Caco-2 (cell line): ENCODE results near the gene PPP4R3A. TPM values are rescaled to one million over a fixed set of nuclear protein-coding genes. Genes with fewer than 3 reads are reported as not detected.
"Not testable (repeated sequence)": the region's sequence is repeated elsewhere in the genome, so short reads cannot be mapped to it uniquely, and the experiment has no call there.

ENCODE experiments used
- BruUV-seq: library from RNA; stranded (reverse); fragments of 400-500 nt; replicated peaks from 2 replicates; lab custom pipeline; 2021; lab: Mats Ljungman, UMichigan
- CTCF ChIA-PET: fragments of 300-600 bp; sonication (Branson Sonifier 250); formaldehyde crosslinking; loops from one replicate; lab custom pipeline; 2022; ENCODE audit warnings: antibody characterized with exemption; lab: Charles Lee
- POLR2A ChIA-PET: fragments of 300-600 bp; sonication (Branson Sonifier 250); formaldehyde crosslinking; loops from one replicate; lab custom pipeline; 2022; ENCODE audit warnings: antibody characterized with exemption; lab: Charles Lee
- DNase-seq, 2 experiments: peaks; one replicate each; pipeline versions ENCODE4 v3.0.0 to v3.0.0-alpha.2; 2020 to 2022
- H3K27me3 ChIP-seq: replicated peaks from 2 replicates; pipeline ENCODE4 v1.6.0; 2011; ENCODE audit warnings: low read length; ENCODE audit not compliant: control insufficient read depth, insufficient read depth
- H3K36me3 ChIP-seq: 2 replicates; pipeline ENCODE4 v1.5.1; 2011; ENCODE audit warnings: low read length; ENCODE audit not compliant: control insufficient read depth, insufficient read depth
- H3K4me1 ChIP-seq: fragments of 250-450 bp; sonication (Bioruptor Pico); 2 replicates; pipeline ENCODE4 v1.5.1; 2020; ENCODE audit warnings: mild to moderate bottlenecking
- H3K4me3 ChIP-seq: 2 replicates; pipeline ENCODE4 v1.5.1; 2011; ENCODE audit warnings: low read depth, mild to moderate bottlenecking, control low read depth, low read length
- H3K9me3 ChIP-seq: fragments of 250-450 bp; sonication (Bioruptor Pico); 2 replicates; pipeline ENCODE4 v1.5.1; 2020; ENCODE audit warnings: mild to moderate bottlenecking, moderate library complexity
- H3K27ac Mint-ChIP-seq: one replicate; pipeline ENCODE4 v1.8.0; 2022; ENCODE audit warnings: mixed read lengths; ENCODE audit not compliant: unreplicated experiment
- H3K27me3 Mint-ChIP-seq: one replicate; pipeline ENCODE4 v1.8.0; 2022; ENCODE audit warnings: mixed read lengths; ENCODE audit not compliant: insufficient read depth, unreplicated experiment
- H3K36me3 Mint-ChIP-seq: one replicate; pipeline ENCODE4 v1.8.0; 2022; ENCODE audit warnings: mild to moderate bottlenecking, mixed read lengths; ENCODE audit not compliant: insufficient read depth, unreplicated experiment
- H3K4me1 Mint-ChIP-seq: one replicate; pipeline ENCODE4 v1.8.0; 2022; ENCODE audit warnings: low read depth, mixed read lengths; ENCODE audit not compliant: unreplicated experiment
- H3K4me3 Mint-ChIP-seq: one replicate; pipeline ENCODE4 v1.8.0; 2022; ENCODE audit warnings: mild to moderate bottlenecking, moderate library complexity, mixed read lengths; ENCODE audit not compliant: unreplicated experiment
- H3K9me3 Mint-ChIP-seq: one replicate; pipeline ENCODE4 v1.8.0; 2022; ENCODE audit warnings: mixed read lengths; ENCODE audit not compliant: unreplicated experiment
- CTCF ChIP-seq, 2 experiments: fragments of 200-600 bp in 1 of 2; IDR thresholded peaks; 1 replicate in 1 of 2; 2 replicates in 1 of 2; pipeline versions ENCODE4 v1.5.1 to v1.8.0; 2011 to 2022; ENCODE audit warnings: antibody characterized with exemption in 1 of 2, control low read depth in 1 of 2, inconsistent platforms in 1 of 2, low read depth in 1 of 2, low read length in 1 of 2, mild to moderate bottlenecking in 1 of 2, moderate library complexity in 1 of 2; ENCODE audit not compliant: insufficient read depth in 1 of 2, severe bottlenecking in 1 of 2, unreplicated experiment in 1 of 2
- intact Hi-C: fragments of 100-400 bp; cut with micrococcal nuclease; formaldehyde crosslinking; loops from one replicate; pipeline ENCODE4 v1.10.0; 2022; ENCODE audit not compliant: unreplicated experiment
- total RNA-seq: library from RNA; stranded (reverse); gene quantifications from 2 replicates; pipeline ENCODE4 v1.2.3, GENCODE V29; 2022

The PPP4R3A gene
- total RNA-seq, 1 experiment from 2014 or later, result 98.9 TPM

- CTCF ChIA-PET, result interaction anchor here (0.7 kb wide), 1 partner anchor 12 kb away, joined by 3 read pairs; no protein-coding TSS in a partner anchor
- H3K36me3 ChIP-seq, H3K4me1 Mint-ChIP-seq, DNase-seq, H3K36me3 Mint-ChIP-seq, H3K4me1 ChIP-seq, BruUV-seq, H3K27me3 ChIP-seq, H3K4me3 Mint-ChIP-seq, H3K4me3 ChIP-seq, POLR2A ChIA-PET, intact Hi-C loops, H3K9me3 ChIP-seq, H3K27ac Mint-ChIP-seq, H3K9me3 Mint-ChIP-seq, H3K27me3 Mint-ChIP-seq: not testable (repeated sequence)
Measured at GRCh38 chr14:91425531-91425944, 84.6 kb downstream of the PPP4R3A start.

GRCh38 chr14:91424813-91425530, 85.1 kb downstream of the PPP4R3A start:
- Mint-ChIP-seq H3K27ac (no peak overlapping the region), H3K4me3 (no peak overlapping the region), H3K9me3 (no peaks in the 10 kb centered on the region), H3K4me1 (peaks cover 7% of the 10 kb centered on the region), H3K27me3 (no peaks in the 10 kb centered on the region), H3K36me3 (no peaks in the 10 kb centered on the region)
- no peaks in the 10 kb centered on the region for H3K9me3 ChIP-seq
- intact Hi-C loops, result no loop called here
- no TSS peak for BruUV-seq
- no peak overlapping the region for H3K4me3 ChIP-seq
- no peaks in the 10 kb centered on the region for H3K36me3 ChIP-seq
- no peak for TF ChIP-seq CTCF (IDR thresholded peaks at IDR 0.05; ENCODE audit: insufficient read depth in 1 of 2, low read depth in 1 of 2, low read length in 1 of 2, severe bottlenecking in 1 of 2, unreplicated experiment in 1 of 2)
- POLR2A ChIA-PET, result interaction anchor here (0.5 kb wide), 1 partner anchor 527 kb away, joined by 5 read pairs; no protein-coding TSS in a partner anchor
- H3K27me3 ChIP-seq, result no peaks in the 10 kb centered on the region
- no peak for DNase-seq
- H3K4me1 ChIP-seq, result peaks cover 12% of the 10 kb centered on the region
- CTCF ChIA-PET, result interaction anchor here (0.7 kb wide), 1 partner anchor 11 kb away, joined by 3 read pairs; no protein-coding TSS in a partner anchor

GRCh38 chr14:91420686-91421085, 89.4 kb downstream of the PPP4R3A start:
- H3K4me1 Mint-ChIP-seq, result peaks cover 7% of the 10 kb centered on the region
- no peak overlapping the region for H3K4me3 ChIP-seq
- H3K27me3 ChIP-seq, result no peaks in the 10 kb centered on the region
- H3K4me3 Mint-ChIP-seq, result no peak overlapping the region
- H3K9me3 Mint-ChIP-seq, result no peaks in the 10 kb centered on the region
- H3K36me3 Mint-ChIP-seq, result peaks cover 10% of the 10 kb centered on the region
- H3K4me1 ChIP-seq, result peaks cover 25% of the 10 kb centered on the region
- no peaks in the 10 kb centered on the region for H3K27me3 Mint-ChIP-seq
- intact Hi-C loops, result no loop called here
- DNase-seq, result peak; percentile 54 to 61
- H3K36me3 ChIP-seq, result peaks cover 2% of the 10 kb centered on the region; the same call in 1 of the 2 replicates
- BruUV-seq, result no TSS peak
- H3K9me3 ChIP-seq, result no peaks in the 10 kb centered on the region
- POLR2A ChIA-PET, result interaction anchor here (0.6 kb wide), 1 partner anchor 555 kb away, joined by 5 read pairs; no protein-coding TSS in a partner anchor
- CTCF ChIA-PET, result interaction anchor here (0.7 to 1.6 kb wide), 2 partner anchors 29 to 97 kb away, joined by 4 to 6 read pairs; no protein-coding TSS in a partner anchor
- no peak overlapping the region for H3K27ac Mint-ChIP-seq
- no peak for TF ChIP-seq CTCF (IDR thresholded peaks at IDR 0.05; ENCODE audit: insufficient read depth in 1 of 2, low read depth in 1 of 2, low read length in 1 of 2, severe bottlenecking in 1 of 2, unreplicated experiment in 1 of 2)
